Mucosa of descending colon (tissue), 3 donors: ENCODE results near the gene TDRD12. TPM values are rescaled to one million over a fixed set of nuclear protein-coding genes. Genes with fewer than 3 reads are reported as not detected.
"Not testable (repeated sequence)": the region's sequence is repeated elsewhere in the genome, so short reads cannot be mapped to it uniquely, and the experiment has no call there.

ENCODE experiments used
- ATAC-seq: fragments of 200-7000 bp; cut with Tn5 transposase; one replicate; pipeline ENCODE4 v1.9.1; 2020; ENCODE audit warnings: mild to moderate bottlenecking, moderate library complexity
- DNase-seq, 3 donors: peaks; one replicate each; pipeline ENCODE4 v3.0.0-alpha.2; 2020
- H3K36me3 ChIP-seq: fragments of 200-600 bp; one replicate; pipeline ENCODE4 v1.8.0; 2021; ENCODE audit warnings: low read depth, mild to moderate bottlenecking
- H3K4me1 ChIP-seq: fragments of 200-600 bp; one replicate; pipeline ENCODE4 v1.8.0; 2021; ENCODE audit warnings: low read depth, mild to moderate bottlenecking
- H3K4me3 ChIP-seq: fragments of 200-600 bp; one replicate; pipeline ENCODE4 v1.8.0; 2021; ENCODE audit warnings: mild to moderate bottlenecking
- H3K9me3 ChIP-seq: fragments of 200-600 bp; one replicate; pipeline ENCODE4 v1.8.0; 2021; ENCODE audit warnings: mild to moderate bottlenecking
- CTCF ChIP-seq: fragments of 200-600 bp; IDR thresholded peaks from one replicate; pipeline ENCODE4 v1.8.0; 2022; ENCODE audit warnings: antibody characterized with exemption, mild to moderate bottlenecking
- intact Hi-C, 2 donors: fragments of 100-400 bp; cut with DNase I in 1 of 2; cut with micrococcal nuclease in 1 of 2; formaldehyde crosslinking; loops; one replicate each; pipeline versions ENCODE4 v1.11.0 to v1.11.1; 2022; cut with DNase I, micrococcal nuclease
- total RNA-seq, 3 donors: library from RNA; stranded (reverse); fragmentation: NEBNext Ultra II Directional in 2 of 3; extraction: Animal tissue kit (Norgen Biotek cat#: 25700) in 2 of 3; gene quantifications; one replicate each; pipeline versions ENCODE4 v1.2.1 to v1.2.4, GENCODE V29; 2021 to 2023
- donor health status: DM: no; HTN: no; CAD: no; lungs with moderate emphysema.
- donor health status: DM: no; HTN: no; CAD: no.
- donor health status: DM: no; HTN: yes; CAD: no.

TDRD12 gene
- total RNA-seq, 3 donors from 2014 or later = 0.31 to 0.47 TPM; not detected in 1

DNA sequence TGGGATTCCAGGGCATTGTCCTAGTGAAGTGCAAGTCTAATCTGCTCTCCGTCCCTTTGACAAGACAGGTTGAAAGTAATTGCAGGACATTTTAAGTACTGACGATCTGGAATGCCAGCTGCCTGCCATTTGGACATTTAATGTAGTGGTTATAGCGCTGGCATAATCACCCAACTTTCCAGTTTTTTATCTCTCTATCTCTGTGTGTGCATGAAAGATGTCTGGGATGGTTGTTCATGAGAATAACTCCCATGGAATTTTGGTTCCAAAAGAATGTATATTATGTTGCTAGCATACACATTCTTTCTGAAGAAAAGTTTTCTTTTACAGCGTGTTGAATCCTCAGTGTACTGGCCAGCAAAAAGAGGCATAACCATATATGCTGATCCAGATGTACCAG, 53.6 kb downstream of the TDRD12 start:
- DNase-seq (no peak), ATAC-seq (no peak)
- no peaks in the 10 kb centered on the region for H3K36me3 ChIP-seq
- H3K9me3 ChIP-seq = no peaks in the 10 kb centered on the region
- intact Hi-C loops = no loop called here
- H3K4me3 ChIP-seq = no peak overlapping the region
- no peak for TF ChIP-seq CTCF
- no peaks in the 10 kb centered on the region for H3K4me1 ChIP-seq

GRCh38 chr19:32779082-32779481, 59.5 kb downstream of the TDRD12 start:
- DNase-seq (no peak), ATAC-seq (no peak)
- Histone ChIP-seq H3K36me3 (no peaks in the 10 kb centered on the region), H3K4me3 (no peak overlapping the region), H3K9me3 (no peaks in the 10 kb centered on the region), H3K4me1 (no peaks in the 10 kb centered on the region)
- TF ChIP-seq CTCF = no peak
- intact Hi-C loops = no loop called here

- Histone ChIP-seq H3K4me3 (no peak overlapping the region), H3K36me3 (no peaks in the 10 kb centered on the region), H3K9me3 (no peaks in the 10 kb centered on the region), H3K4me1 (no peaks in the 10 kb centered on the region)
- no peak for TF ChIP-seq CTCF
- DNase-seq (no peak), ATAC-seq (no peak)
- intact Hi-C loops = no loop called here
These were observed 61.7 kb downstream of the TDRD12 start for GRCh38 chr19:32781280-32781679.

DNA sequence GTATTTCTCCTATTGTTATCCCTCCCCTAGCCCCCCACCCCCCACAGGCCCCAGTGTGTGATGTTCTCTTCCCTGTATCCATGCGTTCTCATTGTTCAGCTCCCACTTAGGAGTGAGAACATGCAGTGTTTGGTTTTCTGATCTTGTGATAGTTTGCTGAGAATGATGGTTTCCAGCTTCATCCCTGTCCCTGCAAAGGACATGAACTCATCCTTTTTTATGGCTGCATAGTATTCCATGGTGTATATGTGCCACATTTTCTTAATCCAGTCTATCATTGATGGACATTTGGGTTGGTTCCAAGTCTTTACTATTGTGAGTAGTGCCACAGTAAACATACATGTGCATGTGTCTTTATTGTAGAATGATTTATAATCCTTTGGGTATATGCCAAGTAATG, 62.5 kb downstream of the TDRD12 start:
- H3K4me3 ChIP-seq, ATAC-seq, H3K9me3 ChIP-seq, H3K36me3 ChIP-seq, intact Hi-C loops, H3K4me1 ChIP-seq, DNase-seq: not testable (repeated sequence)

GRCh38 chr19:32787161-32787813, 67.7 kb downstream of the TDRD12 start:
- DNase-seq, intact Hi-C loops, H3K36me3 ChIP-seq, H3K4me1 ChIP-seq, ATAC-seq, H3K4me3 ChIP-seq, H3K9me3 ChIP-seq: not testable (repeated sequence)

GRCh38 chr19:32787895-32788294, 68.3 kb downstream of the TDRD12 start:
- intact Hi-C loops, DNase-seq, H3K4me1 ChIP-seq, ATAC-seq, H3K36me3 ChIP-seq, H3K4me3 ChIP-seq, H3K9me3 ChIP-seq: not testable (repeated sequence)

DNA sequence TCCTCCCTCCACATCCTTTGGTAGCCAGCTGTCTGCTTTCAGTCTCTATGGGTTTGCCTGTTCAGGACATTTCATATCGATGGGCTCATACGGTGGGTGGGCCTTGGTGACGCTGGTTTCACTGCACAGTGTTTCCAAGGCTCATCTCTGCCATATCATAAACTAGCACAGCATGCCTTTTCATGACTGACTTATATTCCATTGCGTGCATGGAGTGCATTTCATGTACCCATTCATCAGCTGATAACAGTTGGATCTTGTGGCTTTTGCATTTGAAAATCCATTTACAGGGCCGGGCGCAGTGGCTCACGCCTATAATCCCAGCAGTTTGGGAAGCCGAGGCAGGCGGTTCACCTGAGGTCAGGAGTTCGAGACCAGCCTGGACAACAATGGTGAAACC, 69.9 kb downstream of the TDRD12 start:
- H3K4me3 ChIP-seq = no peak overlapping the region
- H3K9me3 ChIP-seq = no peaks in the 10 kb centered on the region
- no peaks in the 10 kb centered on the region for H3K4me1 ChIP-seq
- intact Hi-C loops = no loop called here
- no peak for DNase-seq
- TF ChIP-seq CTCF = no peak
- ATAC-seq = no peak
- no peaks in the 10 kb centered on the region for H3K36me3 ChIP-seq
